ENCODE results near the gene DOCK2. TPM values are rescaled to one million over a fixed set of nuclear protein-coding genes. Genes with fewer than 3 reads are reported as not detected.

The DOCK2 gene
- total and polyA plus RNA-seq, 2 donors (not counting 1 experiment from before 2014, with no cell fraction given): 1.1 to 8.9 TPM

- H3K4me1 ChIP-seq (ENCODE audit: control insufficient read depth, extremely low read depth, insufficient read depth, low read length): peaks cover 29% of the 10 kb centered on the region
- peaks cover 62% of the 10 kb centered on the region for H3K79me2 ChIP-seq (ENCODE audit: control insufficient read depth, insufficient read depth, low read length)
Observed at GRCh38 chr5:169974121-169974770, 337.2 kb downstream of the DOCK2 start.

GRCh38 chr5:169978714-169979113 is 341.6 kb downstream of the DOCK2 start:
- Histone ChIP-seq H3K27me3 (ENCODE audit: control insufficient read depth, insufficient read depth, low read length) (no peaks in the 10 kb centered on the region), H3K9ac (ENCODE audit: insufficient read depth, low read length) (no peak overlapping the region), H3K27ac (ENCODE audit: insufficient read depth, low read length) (peak overlapping the region; percentile 94), H2AFZ (ENCODE audit: low read length) (no peak overlapping the region), H4K20me1 (ENCODE audit: control insufficient read depth, extremely low read depth, insufficient read depth, low read length) (no peaks in the 10 kb centered on the region), H3K36me3 (ENCODE audit: control insufficient read depth, insufficient read depth, low read length) (no peaks in the 10 kb centered on the region), H3K4me2 (ENCODE audit: extremely low read depth, insufficient read depth, low read length) (peak overlapping the region; percentile 86), H3K79me2 (ENCODE audit: control insufficient read depth, insufficient read depth, low read length) (peaks cover 52% of the 10 kb centered on the region), H3K9me3 (ENCODE audit: control insufficient read depth, insufficient read depth, low read depth, low read length) (no peaks in the 10 kb centered on the region), H3K4me1 (ENCODE audit: control insufficient read depth, extremely low read depth, insufficient read depth, low read length) (peaks cover 16% of the 10 kb centered on the region), H3K4me3 (replicated peaks in 1 of 4; ENCODE audit: control extremely low read depth in 1 of 4, insufficient read depth in 1 of 4, low read depth in 3 of 4, low read length in 4 of 4) (peak overlapping the region; percentile 73 to 90 (median 78))
- DNase-seq (ENCODE audit: low read depth in 2 of 2): peak in 1 of 2 donors; percentile 46
- no peak for TF ChIP-seq EZH2 (IDR thresholded peaks at IDR 0.05; ENCODE audit: low read length, missing control alignments)
- TF ChIP-seq, protein P1, sequence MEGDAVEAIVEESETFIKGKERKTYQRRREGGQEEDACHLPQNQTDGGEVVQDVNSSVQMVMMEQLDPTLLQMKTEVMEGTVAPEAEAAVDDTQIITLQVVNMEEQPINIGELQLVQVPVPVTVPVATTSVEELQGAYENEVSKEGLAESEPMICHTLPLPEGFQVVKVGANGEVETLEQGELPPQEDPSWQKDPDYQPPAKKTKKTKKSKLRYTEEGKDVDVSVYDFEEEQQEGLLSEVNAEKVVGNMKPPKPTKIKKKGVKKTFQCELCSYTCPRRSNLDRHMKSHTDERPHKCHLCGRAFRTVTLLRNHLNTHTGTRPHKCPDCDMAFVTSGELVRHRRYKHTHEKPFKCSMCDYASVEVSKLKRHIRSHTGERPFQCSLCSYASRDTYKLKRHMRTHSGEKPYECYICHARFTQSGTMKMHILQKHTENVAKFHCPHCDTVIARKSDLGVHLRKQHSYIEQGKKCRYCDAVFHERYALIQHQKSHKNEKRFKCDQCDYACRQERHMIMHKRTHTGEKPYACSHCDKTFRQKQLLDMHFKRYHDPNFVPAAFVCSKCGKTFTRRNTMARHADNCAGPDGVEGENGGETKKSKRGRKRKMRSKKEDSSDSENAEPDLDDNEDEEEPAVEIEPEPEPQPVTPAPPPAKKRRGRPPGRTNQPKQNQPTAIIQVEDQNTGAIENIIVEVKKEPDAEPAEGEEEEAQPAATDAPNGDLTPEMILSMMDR (conservative IDR thresholded peaks at IDR 0.05 in 1 of 2, IDR thresholded peaks at IDR 0.05 in 1 of 2; ENCODE audit: low read depth in 1 of 2, low read length in 2 of 2): no peak

More at GRCh38 chr5:169974121-169974770, 337.2 kb downstream of the DOCK2 start:
- Histone ChIP-seq H3K27ac (ENCODE audit: insufficient read depth, low read length) (peak overlapping the region; percentile 4), H4K20me1 (ENCODE audit: control insufficient read depth, extremely low read depth, insufficient read depth, low read length) (no peaks in the 10 kb centered on the region), H3K4me2 (ENCODE audit: extremely low read depth, insufficient read depth, low read length) (no peak overlapping the region), H3K4me3 (replicated peaks in 1 of 4; ENCODE audit: control extremely low read depth in 1 of 4, insufficient read depth in 1 of 4, low read depth in 3 of 4, low read length in 4 of 4) (no peak overlapping the region), H3K9ac (ENCODE audit: insufficient read depth, low read length) (no peak overlapping the region), H3K36me3 (ENCODE audit: control insufficient read depth, insufficient read depth, low read length) (no peaks in the 10 kb centered on the region), H3K9me3 (ENCODE audit: control insufficient read depth, insufficient read depth, low read depth, low read length) (no peaks in the 10 kb centered on the region), H2AFZ (ENCODE audit: low read length) (no peak overlapping the region), H3K27me3 (ENCODE audit: control insufficient read depth, insufficient read depth, low read length) (no peaks in the 10 kb centered on the region)
- peak in 1 of 2 donors; percentile 40 for DNase-seq (ENCODE audit: low read depth in 2 of 2)
- no peak for TF ChIP-seq EZH2 (IDR thresholded peaks at IDR 0.05; ENCODE audit: low read length, missing control alignments)
- TF ChIP-seq, protein P1 (conservative IDR thresholded peaks at IDR 0.05 in 1 of 2, IDR thresholded peaks at IDR 0.05 in 1 of 2; ENCODE audit: low read depth in 1 of 2, low read length in 2 of 2): no peak

DNA sequence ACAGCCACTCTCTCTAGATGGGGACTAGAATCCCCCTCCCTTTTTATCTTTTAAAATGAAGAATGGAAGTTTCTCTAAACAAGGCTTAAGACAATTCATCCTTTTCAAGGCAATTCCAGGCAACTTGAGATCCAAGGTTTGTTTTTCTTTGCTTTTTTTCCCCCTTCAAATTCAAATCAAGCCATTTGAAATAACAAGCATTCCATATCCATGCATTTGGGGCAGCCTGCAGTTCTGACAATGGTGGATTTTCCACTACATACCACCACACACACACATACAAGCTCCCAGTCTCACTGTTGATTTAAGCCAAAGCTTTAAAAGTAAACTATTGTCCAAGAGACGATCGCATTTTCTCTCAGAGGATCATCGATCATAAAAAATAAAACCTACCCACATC is 342.8 kb downstream of the DOCK2 start:
- Histone ChIP-seq H3K27me3 (ENCODE audit: control insufficient read depth, insufficient read depth, low read length) (no peaks in the 10 kb centered on the region), H2AFZ (ENCODE audit: low read length) (peak overlapping the region; percentile 90), H3K9ac (ENCODE audit: insufficient read depth, low read length) (peak overlapping the region; percentile 52), H3K9me3 (ENCODE audit: control insufficient read depth, insufficient read depth, low read depth, low read length) (no peaks in the 10 kb centered on the region), H3K4me2 (ENCODE audit: extremely low read depth, insufficient read depth, low read length) (peak overlapping the region; percentile 86), H3K4me1 (ENCODE audit: control insufficient read depth, extremely low read depth, insufficient read depth, low read length) (peaks cover 16% of the 10 kb centered on the region), H3K4me3 (replicated peaks in 1 of 4; ENCODE audit: control extremely low read depth in 1 of 4, insufficient read depth in 1 of 4, low read depth in 3 of 4, low read length in 4 of 4) (peak overlapping the region; percentile 73 to 90 (median 78)), H3K36me3 (ENCODE audit: control insufficient read depth, insufficient read depth, low read length) (no peaks in the 10 kb centered on the region), H3K79me2 (ENCODE audit: control insufficient read depth, insufficient read depth, low read length) (peaks cover 41% of the 10 kb centered on the region), H3K27ac (ENCODE audit: insufficient read depth, low read length) (peak overlapping the region; percentile 94), H4K20me1 (ENCODE audit: control insufficient read depth, extremely low read depth, insufficient read depth, low read length) (no peaks in the 10 kb centered on the region)
- no peak for TF ChIP-seq EZH2 (IDR thresholded peaks at IDR 0.05; ENCODE audit: low read length, missing control alignments)
- TF ChIP-seq, protein P1 (conservative IDR thresholded peaks at IDR 0.05 in 1 of 2, IDR thresholded peaks at IDR 0.05 in 1 of 2; ENCODE audit: low read depth in 1 of 2, low read length in 2 of 2): no peak
- peak; percentile 34 to 38 for DNase-seq (ENCODE audit: low read depth in 2 of 2)

Data from fibroblast of lung (primary cell).